ENCODE results near the gene TRIO.
"Not testable (repeated sequence)": the region's sequence is repeated elsewhere in the genome, so short reads cannot be mapped to it uniquely, and the experiment has no call there.

The TRIO gene

DNA sequence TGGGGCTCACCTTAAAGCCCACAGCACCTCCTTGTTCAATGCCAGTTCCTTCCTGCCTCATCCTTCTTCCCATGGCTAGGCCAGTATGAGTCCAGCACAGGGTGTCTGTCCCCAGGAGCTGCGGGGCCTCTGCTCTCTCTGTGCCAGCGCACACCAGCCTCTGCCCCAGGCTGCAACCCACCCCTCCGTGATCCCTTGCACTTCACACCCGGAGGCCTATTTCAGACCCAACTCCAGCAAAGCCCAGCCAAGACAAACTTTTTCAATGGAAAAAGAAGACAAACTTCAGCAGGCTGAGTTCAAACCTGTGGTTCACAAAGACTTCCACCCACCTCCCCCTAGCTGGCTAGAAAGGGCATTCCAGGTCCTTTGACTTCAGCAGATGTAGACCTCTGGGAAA is 382.3 kb downstream of the TRIO start:
- DNase-seq = no peak

DNA sequence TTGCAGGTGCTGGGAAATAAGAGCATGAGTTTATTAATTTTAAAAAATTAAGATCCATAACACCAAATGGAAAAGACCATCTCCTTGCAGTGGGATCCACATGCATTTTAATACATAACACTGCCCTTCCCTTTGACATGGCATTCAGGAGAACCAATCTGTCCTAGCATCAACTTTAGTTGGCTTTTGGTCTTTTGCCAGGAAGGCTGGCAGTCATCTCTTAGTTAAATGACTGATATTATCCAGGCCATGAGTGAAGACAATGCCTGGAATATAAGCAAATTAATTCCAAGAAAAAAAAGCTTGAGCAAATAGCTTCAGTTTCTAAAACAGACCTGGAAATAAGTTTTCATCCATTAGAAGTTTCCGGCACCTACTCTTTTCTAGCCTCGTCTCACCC is 383.4 kb downstream of the TRIO start:
- DNase-seq = no peak

DNA sequence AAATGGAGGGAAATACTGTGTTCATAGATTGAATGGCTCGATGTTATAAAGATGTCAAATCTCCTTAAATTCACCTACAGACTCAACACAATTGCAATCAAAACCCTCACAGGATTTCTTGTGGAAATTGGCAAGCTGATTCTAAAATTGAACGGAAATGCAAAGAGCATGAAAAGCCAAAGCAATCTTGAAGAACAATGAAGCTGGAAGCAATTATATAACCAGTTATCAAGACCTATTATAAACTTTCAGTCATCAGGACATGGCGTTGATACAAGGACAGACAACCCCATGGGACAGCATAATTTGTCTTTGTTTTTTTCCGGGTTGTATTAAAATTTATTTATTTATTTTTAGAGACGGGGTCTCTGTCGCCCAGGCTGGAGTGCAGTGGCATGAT is 385.0 kb downstream of the TRIO start:
- DNase-seq = no peak

DNA sequence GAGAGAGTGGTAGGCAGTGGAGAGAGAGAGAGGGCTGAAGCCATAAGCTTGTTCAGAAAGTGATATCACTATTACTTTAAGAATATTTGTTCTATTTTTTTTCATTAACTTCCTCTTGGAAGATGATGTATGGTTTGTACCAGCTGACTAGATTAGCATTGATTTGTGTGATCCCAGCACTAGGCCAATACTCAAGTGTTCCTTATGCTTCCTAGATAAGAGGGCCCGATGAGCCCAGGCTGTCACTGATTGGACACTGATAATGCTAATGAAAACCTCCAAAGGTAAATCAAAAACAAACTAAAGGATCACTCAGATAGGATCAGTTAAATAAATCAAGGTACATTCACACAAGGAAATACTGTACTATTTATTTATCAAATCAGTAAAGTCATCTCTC is 385.8 kb downstream of the TRIO start:
- DNase-seq = no peak

DNA sequence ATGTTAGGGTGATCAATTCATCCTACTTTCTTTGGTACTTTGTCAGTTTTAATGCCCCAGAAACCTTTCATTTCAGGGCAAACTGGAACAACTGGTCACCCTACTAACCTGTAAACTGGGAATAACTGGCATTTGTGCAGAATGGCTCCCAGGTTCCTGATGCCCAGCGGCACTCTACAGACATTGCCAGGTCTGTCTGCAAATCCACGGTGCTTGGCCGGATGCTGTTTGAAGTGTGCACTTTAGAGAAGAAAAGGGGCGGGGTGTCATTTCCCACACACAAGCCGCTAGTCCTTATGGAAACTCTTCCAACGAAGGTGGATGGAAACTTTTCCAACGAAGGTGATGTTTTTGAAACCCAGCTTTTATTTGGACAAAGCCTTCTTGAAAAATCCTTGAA is 388.5 kb downstream of the TRIO start:
- DNase-seq = no peak

DNA sequence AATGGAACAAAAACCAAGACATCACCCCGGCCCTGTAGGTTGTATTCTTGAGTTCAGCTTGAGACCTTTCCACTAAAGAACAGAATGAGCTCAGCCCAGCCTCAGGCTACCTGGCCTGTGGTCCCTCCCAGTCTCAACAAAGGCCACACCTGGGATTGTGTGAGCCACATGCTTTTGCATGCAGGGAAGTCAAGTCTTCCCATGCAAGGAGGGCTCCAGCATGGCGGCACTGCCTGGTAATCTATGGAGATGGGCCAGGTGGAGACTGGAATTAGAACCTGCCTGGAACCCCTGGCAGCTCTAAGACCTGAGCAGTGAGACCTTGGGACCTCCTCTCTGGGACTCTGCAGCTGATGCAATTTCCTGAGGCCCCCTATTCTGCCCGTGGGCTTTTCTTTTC is 389.0 kb downstream of the TRIO start:
- no peak for DNase-seq

DNA sequence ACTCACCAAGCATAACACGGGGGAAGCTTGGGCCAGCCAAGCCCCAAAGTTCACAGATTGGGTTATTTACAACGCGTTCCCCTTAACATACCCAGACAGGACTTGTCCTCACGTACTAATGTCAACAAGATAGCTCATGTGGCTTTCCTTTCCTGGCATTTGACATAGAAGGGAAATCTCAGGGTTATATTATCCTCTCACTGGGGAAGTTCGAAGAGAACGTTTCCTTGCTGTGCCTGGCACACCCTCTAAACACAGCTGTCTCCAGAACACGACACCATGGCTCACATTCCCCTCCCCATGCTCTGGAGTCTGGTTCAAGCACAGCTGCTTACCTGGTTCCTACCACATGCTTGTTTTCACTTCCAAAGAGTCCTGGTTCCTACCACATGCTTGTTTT is 391.6 kb downstream of the TRIO start:
- DNase-seq = no peak

DNA sequence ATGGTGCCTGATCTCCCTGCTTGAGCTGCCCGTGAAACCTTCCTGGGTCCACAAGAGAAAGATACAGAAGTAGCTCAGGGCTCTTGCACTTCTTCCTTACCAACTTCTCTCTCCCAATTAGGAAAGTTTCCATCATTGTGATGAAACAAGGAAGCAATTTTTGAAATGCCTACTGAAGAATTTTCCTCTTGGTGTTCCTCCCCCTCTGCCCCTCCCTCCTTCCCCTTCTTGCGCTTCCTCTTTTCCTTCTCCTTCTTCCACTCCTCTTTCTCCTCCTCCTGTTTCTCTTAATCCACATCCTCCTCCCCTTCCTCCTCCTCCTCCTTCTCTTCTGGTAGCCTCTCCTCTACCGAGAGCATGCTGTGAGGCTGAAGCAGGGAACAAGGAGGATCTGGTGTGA is 402.2 kb downstream of the TRIO start:
- no peak for DNase-seq

DNA sequence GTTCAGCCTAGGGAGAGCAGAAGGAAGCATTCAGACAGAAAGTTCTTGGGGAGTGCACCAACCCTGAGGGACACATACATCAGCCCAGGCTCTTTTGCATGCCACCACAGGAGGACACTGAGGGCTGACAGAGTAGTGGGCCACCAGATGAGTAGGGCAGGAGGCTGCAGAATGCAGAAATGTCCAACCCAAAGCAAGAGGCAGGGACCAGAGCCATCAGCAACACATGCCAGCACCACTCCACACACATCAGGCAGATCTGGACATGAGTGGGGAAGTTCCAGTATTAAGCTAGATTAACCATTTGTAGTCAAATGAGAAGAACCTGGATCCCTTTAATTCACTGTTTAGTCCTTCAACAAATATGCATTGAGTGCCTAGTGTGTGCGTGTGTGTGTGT is 402.7 kb downstream of the TRIO start:
- no peak for DNase-seq

DNA sequence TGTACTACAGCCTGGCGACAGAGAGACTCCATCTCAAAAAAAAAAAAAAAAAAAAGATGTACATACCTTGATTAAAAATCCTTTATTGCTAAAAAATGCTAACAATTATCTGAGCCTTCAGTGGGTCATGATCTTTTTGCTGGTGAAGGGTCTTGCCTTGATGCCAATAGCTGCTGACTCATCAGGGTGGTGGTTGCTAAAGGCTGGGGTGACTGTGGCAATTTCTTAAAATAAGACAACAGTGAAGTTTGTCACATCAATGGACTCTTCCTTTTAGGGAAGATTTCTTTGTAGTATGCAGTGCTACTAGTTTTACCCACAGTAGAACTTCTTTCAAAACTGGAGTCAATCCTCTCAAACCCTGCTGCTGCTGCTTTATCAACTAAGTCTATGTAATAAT is 404.5 kb downstream of the TRIO start:
- DNase-seq = no peak

DNA sequence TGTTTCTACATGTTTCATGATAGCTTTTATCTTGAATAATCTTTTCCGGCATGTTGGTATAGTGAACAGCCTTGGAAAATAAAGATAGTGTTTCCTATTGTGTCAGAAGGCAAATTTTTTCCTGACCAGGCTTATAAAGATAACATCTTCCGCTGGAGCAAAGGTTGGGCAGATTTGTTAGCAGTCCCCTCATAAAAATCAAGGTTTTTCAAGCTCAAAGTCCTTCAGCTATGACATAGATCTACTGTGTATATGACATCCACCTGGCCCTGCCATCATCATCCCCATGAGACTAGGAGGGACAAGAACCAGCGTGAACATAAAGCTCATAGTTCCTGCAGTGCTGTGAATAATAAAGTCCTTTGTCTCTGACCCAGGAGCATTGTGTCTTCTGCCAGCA is 408.1 kb downstream of the TRIO start:
- no peak for DNase-seq

DNA sequence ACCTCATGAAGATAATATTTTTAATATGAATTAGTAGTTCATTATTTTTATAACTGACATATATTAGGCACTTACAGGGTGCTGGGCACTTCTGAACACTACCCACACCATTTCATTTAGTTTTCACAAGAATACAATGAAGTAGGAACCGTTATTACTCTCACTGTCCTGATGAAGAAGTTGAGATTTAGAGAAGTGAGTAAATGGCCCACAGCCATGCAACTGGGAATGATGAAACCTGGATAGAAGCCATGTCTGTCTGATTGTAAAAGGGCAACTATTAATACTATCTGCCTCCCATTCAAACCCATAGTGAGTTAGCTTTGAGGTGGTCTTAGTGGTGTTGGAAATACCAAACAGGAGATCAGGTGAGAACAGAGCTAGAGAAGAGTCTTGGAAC is 408.9 kb downstream of the TRIO start:
- no peak for DNase-seq

DNA sequence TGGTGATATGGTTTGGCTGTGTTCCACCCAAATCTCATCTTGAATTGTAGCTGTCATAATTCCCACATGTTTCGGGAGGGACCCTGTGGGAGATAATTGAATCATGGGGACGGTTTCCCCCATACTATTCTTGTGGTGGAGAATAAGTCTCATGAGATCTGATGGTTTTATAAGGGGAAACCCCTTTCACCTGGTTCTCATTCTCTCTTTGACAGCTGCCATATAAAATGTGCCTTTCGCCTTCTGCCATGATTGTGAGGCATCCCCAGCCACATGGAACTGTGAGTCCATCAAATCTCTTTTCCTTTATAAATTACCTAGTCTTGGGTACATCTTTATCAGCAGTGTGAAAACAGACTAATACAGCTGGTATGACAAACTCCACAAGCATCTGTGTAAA is 411.1 kb downstream of the TRIO start:
- DNase-seq = not testable (repeated sequence)

DNA sequence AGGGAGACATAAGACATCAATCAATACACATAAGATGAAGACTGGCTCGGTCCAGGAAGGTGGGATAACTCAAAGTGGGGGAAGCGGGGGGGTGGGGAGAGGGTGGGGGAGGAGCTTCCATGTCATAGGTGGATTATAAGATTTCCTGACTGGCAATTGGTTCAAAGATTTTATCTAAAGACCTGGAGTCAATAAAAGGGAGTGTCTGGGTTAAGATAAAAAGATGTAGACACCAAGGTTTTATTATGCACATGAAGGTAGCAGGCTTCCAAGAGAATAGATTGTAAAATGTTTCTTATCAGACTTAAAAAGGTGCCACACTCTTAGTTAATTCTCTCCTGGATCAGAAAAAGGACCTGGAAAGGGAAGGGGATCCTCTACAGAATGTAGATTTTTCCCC is 412.9 kb downstream of the TRIO start:
- no peak for DNase-seq

DNA sequence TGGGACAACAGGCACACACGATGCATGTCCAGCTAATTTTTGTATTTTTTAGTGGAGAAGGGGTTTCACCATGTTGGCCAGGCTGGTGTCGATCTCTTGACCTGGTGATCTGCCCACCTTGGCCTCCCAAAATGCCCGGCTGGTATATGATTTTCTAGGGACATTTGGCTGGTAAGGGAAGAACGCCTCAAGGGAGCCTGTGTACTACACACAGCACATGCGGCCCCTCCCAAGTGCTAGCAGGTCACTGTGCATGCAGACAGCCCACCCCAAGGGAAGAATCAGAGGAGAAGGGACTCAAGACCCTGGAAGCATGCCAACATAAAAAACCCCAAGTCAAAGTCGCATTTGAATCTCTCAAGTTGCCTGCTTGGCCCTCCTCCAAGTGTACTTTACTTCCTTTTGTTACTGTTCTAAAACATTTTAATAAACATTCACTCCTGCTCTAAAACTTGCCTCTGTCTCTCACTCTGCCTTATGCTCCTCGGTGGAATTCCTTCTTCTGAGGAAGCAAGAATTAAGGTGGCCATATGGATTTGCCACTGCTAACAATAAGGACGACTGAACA is 414.1 kb downstream of the TRIO start:
- DNase-seq = no peak

DNA sequence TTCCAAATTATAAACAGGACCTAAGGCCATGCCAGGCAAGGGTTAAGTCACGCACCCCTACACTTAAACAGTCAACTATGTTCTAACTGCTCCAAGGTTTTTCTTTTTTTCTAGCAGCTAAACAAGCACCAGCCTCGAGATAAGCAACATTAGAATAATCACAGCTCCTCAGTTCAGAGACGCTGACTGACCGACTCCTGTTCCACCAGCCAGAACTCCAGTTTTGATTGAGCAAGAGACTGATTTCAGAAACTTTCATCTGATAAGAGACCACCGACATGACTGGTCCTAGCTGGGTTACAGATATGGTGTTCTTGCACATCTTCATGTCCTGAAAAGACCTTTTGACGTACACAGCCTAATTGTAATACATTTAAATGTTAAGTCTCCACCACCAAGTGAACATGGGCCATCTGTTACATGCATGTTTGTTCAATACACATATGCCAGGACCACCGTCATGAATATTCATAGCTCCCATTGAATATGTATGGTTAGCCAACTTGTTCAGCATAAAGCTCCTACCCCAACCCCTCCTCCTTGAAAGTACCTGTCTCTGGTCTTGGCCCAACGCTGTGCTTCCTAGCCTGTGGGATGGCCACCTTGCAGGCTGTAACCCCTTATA is 414.8 kb downstream of the TRIO start:
- no peak for DNase-seq
